Stimulated activated CD4-positive, alpha-beta T cell treated with anti-CD3 and anti-CD28 coated beads, Interleukin-2, amount 100 ng/mL, for 4 hours (primary cell): ENCODE data around the gene CFAP97D1.

ENCODE experiments used
- DNase-seq: peaks from one replicate; pipeline ENCODE4 v3.0.0-alpha.2; 2020; ENCODE audit warnings: low read depth

The CFAP97D1 gene

DNA sequence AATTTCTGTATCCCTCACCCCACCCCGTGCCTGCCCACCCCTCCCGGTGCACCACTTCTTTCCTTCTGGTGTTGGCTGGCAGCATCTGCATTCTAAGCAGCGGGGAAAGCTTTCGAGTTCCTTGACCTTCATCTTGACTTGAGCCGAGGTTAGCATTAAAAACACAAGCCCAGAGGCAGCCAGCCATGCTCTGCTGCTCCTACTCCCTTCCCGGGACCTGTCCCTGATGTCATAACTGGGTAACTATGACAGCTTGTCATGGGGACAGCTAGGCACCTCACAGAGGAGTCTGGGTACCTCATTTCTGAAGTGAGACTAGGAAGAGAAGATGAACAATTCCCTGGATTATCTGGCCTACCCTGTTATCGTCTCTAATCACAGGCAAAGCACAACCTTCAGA lies at the start of gene CFAP97D1:
TSS of gene CFAP97D1 (plus strand) at position 301 of the 400 bp plus-strand sequence. CDS start at position 329, 28 bp downstream.
- DNase-seq: no peak

- DNase-seq: no peak
Measured at GRCh38 chr17:43732958-43733357, 47.3 kb upstream of the CFAP97D1 start.

DNA sequence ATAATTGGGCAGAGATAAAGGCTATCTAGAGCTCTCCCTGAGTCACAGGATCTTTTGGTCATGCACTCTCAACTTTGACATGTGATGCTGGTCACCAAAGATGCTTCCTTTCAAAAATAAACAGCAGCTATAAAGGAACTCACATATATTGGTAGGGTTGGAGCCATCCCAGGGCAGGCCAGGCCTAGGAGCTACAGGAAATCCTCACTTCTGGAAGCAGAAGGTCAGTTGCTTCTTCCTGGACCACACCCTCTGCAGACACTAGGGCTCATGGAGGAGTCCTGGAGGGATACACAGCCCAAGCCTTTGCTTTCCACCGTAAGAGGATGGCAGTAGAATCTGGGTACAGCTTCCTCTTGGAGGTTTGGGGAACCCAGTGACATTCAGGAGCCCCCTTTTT lies 46.3 kb upstream of the CFAP97D1 start:
- DNase-seq: no peak

DNA sequence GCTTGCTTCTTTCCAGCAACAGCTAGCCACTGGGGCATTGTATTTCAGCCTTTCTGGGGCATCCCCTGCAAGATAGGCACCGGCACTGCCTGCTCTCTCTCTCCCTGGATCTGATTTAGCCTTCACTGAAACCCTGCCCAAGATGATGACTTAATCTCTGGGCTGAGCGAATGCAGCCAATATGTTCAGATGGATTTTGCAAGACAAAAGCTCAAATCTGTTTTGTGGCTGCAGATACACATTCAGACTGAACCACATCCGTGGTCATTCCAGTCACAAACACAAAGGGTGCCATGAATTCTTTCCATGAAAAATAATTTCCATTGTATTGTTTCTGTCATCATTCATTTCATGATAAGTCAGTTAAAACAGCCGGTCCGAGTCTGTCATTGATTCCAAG lies 45.9 kb upstream of the CFAP97D1 start:
- DNase-seq: no peak

GRCh38 chr17:43736389-43736788 lies 43.8 kb upstream of the CFAP97D1 start:
- DNase-seq: no peak

DNA sequence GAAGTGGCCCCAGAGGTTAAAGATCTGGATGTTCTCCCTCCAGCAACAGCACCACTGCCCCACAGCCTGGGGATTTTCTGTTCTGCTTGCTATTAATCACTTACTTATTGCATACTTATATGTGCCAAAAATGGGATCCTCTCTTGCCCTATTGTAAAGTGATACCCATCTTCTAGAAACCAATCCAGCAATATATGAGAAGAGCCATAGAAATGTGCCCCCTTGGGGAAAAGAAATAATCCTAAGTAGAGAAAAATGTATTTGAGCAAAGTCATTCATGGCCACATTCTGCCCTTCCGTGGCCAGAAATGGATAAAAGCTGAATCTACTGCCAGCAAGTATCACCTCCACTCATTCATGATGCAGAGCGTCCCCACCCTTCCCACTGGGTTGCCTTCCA lies 42.5 kb upstream of the CFAP97D1 start:
- no peak for DNase-seq

GRCh38 chr17:43740541-43740940 lies 39.7 kb upstream of the CFAP97D1 start:
- no peak for DNase-seq

- no peak for DNase-seq
Measured at GRCh38 chr17:43741636-43742035, 38.6 kb upstream of the CFAP97D1 start.

GRCh38 chr17:43745541-43745940 lies 34.7 kb upstream of the CFAP97D1 start:
- DNase-seq: no peak

- DNase-seq: no peak
Measured at GRCh38 chr17:43750153-43750552, 30.1 kb upstream of the CFAP97D1 start.

DNA sequence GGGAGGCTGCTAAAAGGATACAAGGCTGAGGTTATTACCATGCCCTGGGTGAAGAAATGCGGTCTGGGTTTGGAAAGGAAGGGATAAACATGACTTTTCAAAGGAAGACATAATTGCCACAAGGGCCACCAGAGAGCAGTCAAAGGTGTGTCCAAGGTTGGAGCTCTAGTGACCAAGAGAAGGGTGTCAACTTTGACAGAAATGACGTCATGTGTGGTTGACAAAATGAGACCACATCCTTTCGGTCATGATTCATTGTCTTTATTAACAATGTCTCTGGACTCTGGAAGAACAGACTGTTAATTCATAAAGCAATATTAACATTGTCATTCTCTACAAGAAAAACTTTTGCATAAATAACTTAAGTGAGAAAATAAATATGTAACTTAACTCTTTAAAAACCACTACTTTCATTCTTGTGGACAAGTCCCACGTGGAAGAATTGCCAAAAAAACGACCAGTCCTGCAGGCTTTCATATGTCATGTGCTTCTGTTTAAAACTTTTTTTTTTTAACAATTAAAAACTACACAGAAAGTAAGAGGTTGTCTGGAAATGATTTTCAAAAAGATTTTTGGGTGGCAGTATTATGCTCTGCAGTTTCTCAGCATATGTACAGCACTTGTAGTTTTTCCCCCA lies 26.6 kb upstream of the CFAP97D1 start:
- no peak for DNase-seq

- DNase-seq: no peak
Measured at GRCh38 chr17:43754947-43755346, 25.3 kb upstream of the CFAP97D1 start.

DNA sequence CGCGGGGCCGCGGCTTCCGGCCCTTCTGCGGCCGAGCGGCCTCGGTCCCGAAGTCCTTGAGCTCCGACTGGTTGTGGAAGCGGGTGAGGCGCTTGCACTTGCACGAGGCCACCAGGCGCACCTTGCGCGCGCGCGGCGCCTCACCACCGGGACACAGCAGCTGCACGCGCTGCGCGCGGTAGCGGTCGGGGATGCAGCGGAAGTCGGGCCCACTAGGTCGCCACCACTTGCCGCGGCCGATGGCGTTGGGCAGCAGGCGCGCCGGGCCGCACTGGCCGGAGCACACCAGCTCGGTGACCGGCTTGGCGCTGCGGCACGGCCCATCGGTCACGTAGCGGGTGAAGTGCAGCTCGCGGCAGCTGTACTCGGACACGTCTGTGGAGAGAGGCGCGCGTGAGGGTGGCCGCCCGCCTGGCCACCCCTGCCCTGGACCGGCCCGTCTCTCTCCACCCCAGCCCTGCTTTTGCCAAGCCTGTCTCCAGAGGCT lies 24.8 kb upstream of the CFAP97D1 start:
- DNase-seq: no peak

- no peak for DNase-seq
Measured at GRCh38 chr17:43756201-43756600, 24.0 kb upstream of the CFAP97D1 start.

DNA sequence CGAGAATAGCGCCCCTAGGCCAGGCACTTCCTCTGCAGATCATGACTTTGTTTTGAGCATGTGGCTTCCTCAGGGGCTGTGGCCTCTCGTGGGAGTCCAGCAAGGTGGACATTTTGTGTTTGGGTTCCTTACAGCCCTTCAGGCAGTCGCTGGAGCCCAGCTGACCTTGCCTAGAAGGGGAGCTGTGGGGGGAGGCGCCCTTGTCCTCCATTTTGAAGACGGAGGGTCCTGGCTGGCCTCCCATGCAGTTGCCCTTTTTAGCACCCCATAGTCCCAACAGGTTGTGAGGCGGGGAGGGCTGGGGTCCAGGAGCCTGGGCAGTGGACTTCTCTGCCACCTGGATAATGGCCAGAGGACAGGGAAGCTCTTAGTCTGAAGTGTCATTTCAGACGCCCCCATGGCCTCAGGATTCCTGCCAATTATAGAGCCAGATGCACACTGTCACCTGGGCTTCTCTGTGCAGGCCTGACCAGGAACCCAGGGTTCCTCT lies 23.0 kb upstream of the CFAP97D1 start:
- no peak for DNase-seq

- DNase-seq: no peak
Measured at GRCh38 chr17:43758086-43758485, 22.1 kb upstream of the CFAP97D1 start.

DNA sequence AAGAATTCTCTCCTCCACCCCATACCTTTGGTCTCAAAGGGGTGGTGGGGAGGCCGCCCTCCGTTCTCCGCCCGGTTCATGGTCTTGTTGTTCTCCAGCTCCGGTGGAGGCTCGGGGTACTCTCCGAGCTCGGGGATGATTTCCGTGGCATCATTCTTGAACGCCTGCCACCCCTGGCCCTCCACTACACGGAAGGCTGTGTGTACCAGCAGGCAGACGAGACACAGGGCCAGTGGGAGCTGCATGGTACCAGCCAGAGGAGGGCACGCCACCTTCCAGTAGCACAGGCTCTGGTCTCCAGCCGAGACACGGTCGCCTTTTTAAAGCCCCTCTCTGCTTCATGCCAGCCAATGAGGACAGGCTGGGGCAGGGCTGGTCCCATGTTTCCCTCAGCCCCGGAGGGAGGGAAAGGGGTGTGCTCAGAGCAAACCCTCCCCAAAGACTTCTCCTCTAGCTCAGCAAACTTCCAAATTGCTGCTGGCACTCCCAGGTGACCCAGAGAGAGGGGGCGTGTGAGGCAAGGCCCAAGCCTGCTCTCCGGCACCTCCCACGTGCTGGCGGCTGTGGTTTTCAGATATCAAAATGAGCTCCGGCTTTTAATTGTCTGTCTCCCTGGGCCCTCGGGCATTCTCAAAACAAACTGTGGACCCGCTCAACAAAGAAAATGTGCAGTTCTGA lies 21.6 kb upstream of the CFAP97D1 start, which contains the start of gene SOST:
TSS of gene SOST (minus strand) at position 295 of the 678 bp plus-strand sequence. CDS start at position 245, 50 bp downstream.
- DNase-seq: no peak

DNA sequence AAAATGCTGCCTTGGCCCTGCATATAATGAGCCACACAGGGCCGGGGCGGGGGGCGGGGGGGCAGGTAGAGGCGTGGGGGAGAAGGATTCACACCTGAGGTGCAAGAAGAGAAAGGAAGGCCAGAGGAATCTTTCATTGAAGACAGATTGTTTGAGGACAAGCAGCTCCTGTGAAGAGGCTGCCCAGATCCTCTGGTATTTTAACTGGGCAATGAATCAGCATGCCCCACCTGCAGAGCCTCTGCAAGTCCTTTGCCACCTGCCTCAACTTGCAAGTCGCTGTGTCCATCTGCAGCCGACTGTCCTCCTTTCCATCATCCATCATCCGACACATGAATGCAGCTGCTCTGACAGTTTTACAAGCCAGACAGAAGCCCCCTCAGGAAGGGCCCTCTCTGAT lies 20.4 kb upstream of the CFAP97D1 start:
- no peak for DNase-seq

GRCh38 chr17:43760254-43760852 lies 19.9 kb upstream of the CFAP97D1 start:
- DNase-seq: peak; percentile 78

DNA sequence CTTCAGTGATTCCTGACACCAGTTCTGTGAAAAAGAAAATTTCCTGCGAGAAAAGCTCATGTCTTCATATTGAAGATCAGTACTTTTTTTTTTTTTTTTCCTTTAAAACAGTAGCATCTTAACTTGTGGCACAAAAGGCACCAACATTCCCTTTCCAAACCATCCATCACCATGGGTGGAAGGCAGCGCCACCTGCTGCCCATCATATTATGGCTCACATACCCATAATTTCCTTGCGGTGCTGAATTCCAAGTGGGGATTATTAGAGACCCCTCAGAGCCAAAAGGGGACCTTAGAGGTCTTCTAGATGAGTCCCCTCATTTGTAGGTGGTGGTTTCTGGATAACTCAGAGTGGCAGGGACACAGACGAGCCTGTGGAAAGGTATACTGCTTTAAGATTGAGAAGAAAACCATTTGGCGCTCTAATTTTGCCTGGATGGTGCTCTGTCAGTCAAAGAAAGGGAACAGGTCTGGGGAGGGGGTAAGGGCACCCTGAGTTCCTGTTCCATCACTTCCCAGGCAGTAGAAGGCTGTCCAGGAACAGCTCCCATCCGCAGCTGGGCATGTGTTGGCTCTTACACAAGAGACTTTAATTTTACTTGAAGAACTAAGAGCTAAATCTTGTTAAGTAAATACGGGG lies 13.7 kb upstream of the CFAP97D1 start:
- peak; percentile 23 for DNase-seq

DNA sequence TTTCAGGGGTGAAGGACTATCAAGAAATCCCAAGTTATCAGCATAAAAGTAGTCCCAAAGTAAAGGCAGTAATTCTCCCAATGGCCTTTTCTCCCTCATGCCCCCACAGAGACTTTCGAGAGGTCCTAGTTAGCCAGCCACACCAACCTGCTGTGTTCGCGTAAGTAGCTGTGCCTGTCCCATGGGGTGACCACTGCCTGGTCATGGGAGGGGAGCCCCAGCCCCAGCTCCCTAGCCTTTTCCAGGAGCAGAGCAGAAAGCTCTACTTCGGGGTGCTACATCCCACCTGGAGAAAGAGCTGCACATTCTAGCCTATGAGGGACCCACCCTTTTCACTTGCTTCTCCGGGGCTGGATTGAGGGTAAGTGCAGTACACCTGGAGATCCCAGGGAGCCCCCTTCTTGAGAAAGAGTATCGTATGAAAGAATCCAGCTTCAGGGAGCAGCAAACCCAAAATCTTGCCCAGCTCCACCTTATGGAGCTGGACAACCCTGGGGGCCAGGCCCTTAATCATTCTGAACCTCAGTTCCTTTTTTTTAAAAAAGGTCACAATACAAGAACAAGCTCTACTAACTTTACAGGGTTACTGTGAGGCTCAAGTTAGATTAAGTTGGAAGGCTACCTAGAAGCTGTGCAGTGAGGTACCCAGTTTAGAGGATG lies 13.1 kb upstream of the CFAP97D1 start:
- DNase-seq: no peak

- DNase-seq: no peak
Measured at GRCh38 chr17:43767713-43768059, 12.5 kb upstream of the CFAP97D1 start.
